ENCODE data around the gene FGF18.
A peak's percentile ranks its signal among the peaks of the same experiment; 100 is the strongest.

Gene FGF18

DNA sequence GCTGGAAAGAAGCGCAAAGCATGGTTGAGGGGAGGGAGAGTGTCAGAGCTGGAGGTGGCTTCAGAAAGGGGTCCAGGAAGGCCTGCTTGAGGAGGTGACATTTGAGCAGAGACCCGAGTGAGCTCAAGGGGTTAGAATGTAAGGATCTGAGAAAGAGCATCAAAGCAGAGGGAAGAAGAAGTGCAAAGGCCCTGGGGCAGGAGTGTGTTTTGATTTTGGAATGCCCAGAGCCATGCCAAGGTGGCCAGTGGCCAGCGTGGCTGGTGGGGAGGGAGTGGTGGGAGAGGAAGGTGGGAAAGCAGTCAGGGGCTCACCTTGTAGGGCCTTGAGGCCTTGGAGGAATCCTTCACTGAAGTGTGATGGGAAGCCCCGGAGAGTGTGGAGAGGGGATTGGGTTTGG, 15.4 kb downstream of the FGF18 start:
- peaks cover 6% of the 10 kb centered on the region for H3K4me1 ChIP-seq (ENCODE audit: control insufficient read depth, insufficient read depth, low read length)
- no peak overlapping the region for H3K4me2 ChIP-seq (ENCODE audit: low read length)
- H3K27me3 ChIP-seq (ENCODE audit: control insufficient read depth, insufficient read depth, low read length), result no peaks in the 10 kb centered on the region
- no peaks in the 10 kb centered on the region for H3K9me3 ChIP-seq (replicated peaks; ENCODE audit: low read length)
- H3K4me3 ChIP-seq (ENCODE audit: low read length), result no peak overlapping the region
- H3K9ac ChIP-seq (ENCODE audit: low read depth, low read length), result no peak overlapping the region
- no peaks in the 10 kb centered on the region for H3K36me3 ChIP-seq (ENCODE audit: insufficient read depth, low read length)

DNA sequence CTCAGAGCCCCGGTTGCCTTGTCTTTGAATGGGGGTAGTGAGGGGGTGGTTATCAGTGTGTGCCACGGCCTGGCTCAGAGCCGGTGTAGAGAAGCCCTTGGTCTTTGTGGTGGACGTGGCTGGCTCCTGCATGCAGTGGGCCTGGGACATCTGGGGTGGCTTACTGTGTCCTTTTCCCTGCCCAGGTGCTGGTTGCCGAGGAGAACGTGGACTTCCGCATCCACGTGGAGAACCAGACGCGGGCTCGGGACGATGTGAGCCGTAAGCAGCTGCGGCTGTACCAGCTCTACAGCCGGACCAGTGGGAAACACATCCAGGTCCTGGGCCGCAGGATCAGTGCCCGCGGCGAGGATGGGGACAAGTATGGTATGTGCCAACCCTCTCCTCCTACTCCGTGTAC, 16.5 kb downstream of the FGF18 start:
- H3K4me3 ChIP-seq (ENCODE audit: low read length), result no peak overlapping the region

DNA sequence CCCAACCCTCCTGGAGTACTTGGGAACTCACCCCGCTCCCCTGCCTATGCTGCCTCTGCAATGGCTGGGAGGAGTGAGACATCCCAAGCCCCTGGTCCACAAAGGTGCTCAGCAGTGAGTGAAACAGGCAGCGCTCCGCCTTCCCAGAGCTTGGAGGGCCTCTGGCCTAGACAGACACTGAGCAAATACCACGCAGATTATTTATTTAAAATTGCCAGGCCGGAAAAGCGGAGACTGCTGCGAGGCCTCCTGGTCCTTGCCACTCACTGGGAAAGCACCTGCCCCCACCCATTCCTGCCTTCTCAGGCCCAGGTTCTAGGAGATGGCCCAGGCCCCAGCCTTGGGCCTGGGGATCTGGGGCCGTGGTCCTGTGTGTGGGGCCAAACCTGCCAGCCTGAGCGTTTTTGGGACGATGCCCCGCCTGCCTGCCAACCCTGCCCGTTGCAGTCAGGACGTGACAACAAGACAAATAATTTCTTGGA, 17.4 kb downstream of the FGF18 start:
- no peaks in the 10 kb centered on the region for H3K27me3 ChIP-seq (ENCODE audit: control insufficient read depth, insufficient read depth, low read length)
- no peaks in the 10 kb centered on the region for H3K36me3 ChIP-seq (ENCODE audit: insufficient read depth, low read length)
- no peak overlapping the region for H3K4me3 ChIP-seq (ENCODE audit: low read length)
- no peak overlapping the region for H3K9ac ChIP-seq (ENCODE audit: low read depth, low read length)
- no peaks in the 10 kb centered on the region for H3K9me3 ChIP-seq (replicated peaks; ENCODE audit: low read length)
- no peak overlapping the region for H3K4me2 ChIP-seq (ENCODE audit: low read length)
- H3K4me1 ChIP-seq (ENCODE audit: control insufficient read depth, insufficient read depth, low read length), result peaks cover 6% of the 10 kb centered on the region

More for the DNA sequence above, 16.5 kb downstream of the FGF18 start:
- Histone ChIP-seq H3K4me2 (ENCODE audit: low read length) (no peak overlapping the region), H3K9me3 (replicated peaks; ENCODE audit: low read length) (no peaks in the 10 kb centered on the region), H3K36me3 (ENCODE audit: insufficient read depth, low read length) (no peaks in the 10 kb centered on the region), H3K27me3 (ENCODE audit: control insufficient read depth, insufficient read depth, low read length) (no peaks in the 10 kb centered on the region), H3K4me1 (ENCODE audit: control insufficient read depth, insufficient read depth, low read length) (peaks cover 6% of the 10 kb centered on the region), H3K9ac (ENCODE audit: low read depth, low read length) (no peak overlapping the region)

DNA sequence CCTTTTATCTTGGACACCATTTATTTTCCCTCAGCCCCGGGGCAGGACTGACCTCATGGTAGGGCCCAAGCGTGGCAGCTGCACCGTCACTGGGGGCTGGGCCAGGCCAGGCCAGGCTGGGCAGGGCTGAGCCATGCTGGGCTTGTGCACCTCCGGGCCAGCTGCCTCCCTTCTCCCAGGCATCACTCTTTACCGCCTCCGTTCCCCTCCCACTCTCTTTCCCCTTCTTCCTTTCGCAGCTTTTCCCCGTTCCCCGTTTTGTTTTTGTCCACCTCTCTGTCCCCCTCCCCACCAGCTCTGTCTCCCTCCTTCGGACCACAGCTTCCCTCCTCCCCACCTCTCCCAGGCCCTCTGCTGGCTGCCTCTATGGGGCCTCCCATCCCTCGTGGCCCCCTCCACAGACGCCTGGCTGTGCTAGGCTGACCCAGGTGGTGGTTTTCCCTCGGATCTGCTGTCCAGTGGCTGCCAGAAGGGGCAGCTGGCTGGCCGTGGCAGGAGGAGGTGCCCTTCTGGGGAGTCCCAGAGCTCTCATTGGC, 17.9 kb downstream of the FGF18 start:
- no peak overlapping the region for H3K4me3 ChIP-seq (ENCODE audit: low read length)
- no peaks in the 10 kb centered on the region for H3K27me3 ChIP-seq (ENCODE audit: control insufficient read depth, insufficient read depth, low read length)
- H3K9ac ChIP-seq (ENCODE audit: low read depth, low read length), result no peak overlapping the region
- peaks cover 6% of the 10 kb centered on the region for H3K4me1 ChIP-seq (ENCODE audit: control insufficient read depth, insufficient read depth, low read length)
- H3K36me3 ChIP-seq (ENCODE audit: insufficient read depth, low read length), result no peaks in the 10 kb centered on the region
- no peak overlapping the region for H3K4me2 ChIP-seq (ENCODE audit: low read length)
- no peaks in the 10 kb centered on the region for H3K9me3 ChIP-seq (replicated peaks; ENCODE audit: low read length)

DNA sequence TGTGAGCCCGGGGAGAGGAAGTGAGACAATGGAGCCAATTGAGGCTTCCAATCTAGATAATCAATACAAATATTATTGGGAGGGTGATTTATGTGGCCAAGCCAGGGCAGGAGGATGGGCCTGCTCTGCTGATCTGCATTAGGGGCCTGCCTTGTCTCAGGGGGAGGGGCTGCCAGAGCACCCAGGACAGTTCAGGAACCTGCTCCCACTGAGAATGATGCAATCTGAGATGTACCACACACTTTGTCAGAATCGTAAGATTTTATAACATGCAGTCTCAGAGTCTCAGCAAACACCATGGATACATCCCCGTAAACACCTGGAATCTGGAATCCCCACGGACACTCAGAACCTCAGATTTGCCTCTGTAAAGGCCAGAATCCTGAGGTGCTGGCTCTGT, 19.3 kb downstream of the FGF18 start:
- no peaks in the 10 kb centered on the region for H3K27me3 ChIP-seq (ENCODE audit: control insufficient read depth, insufficient read depth, low read length)
- H3K36me3 ChIP-seq (ENCODE audit: insufficient read depth, low read length), result no peaks in the 10 kb centered on the region
- H3K4me2 ChIP-seq (ENCODE audit: low read length), result no peak overlapping the region
- no peak overlapping the region for H3K4me3 ChIP-seq (ENCODE audit: low read length)
- H3K9me3 ChIP-seq (replicated peaks; ENCODE audit: low read length), result no peaks in the 10 kb centered on the region
- H3K4me1 ChIP-seq (ENCODE audit: control insufficient read depth, insufficient read depth, low read length), result peaks cover 6% of the 10 kb centered on the region
- H3K9ac ChIP-seq (ENCODE audit: low read depth, low read length), result no peak overlapping the region

DNA sequence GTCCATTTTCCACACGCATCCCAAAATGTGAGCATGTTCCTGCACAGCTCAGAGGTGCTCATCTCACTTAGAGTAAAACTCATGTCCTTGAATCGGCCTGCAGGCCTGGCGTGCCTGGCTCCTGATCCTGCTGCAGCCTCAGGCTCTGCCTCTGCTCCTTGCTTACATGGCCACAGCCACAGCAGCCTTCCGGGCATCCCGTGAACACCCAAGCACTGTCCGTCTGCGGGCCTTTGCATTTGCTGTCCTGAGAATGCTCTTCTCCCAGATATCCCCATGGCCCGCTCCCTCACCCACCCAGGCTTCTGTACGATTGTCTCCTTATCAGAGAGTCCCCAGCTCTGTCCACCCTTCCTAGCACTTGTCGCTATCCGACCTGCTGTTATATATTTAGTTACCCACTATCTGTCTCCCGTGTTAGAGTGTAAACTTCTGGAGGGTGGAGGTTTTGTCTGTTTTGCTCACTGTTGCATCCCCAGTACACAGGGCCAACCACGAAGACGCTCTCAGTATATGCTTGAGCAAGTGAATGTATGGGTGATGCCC, 21.9 kb downstream of the FGF18 start:
- Histone ChIP-seq H3K36me3 (ENCODE audit: insufficient read depth, low read length) (no peaks in the 10 kb centered on the region), H3K9me3 (replicated peaks; ENCODE audit: low read length) (no peaks in the 10 kb centered on the region), H3K4me1 (ENCODE audit: control insufficient read depth, insufficient read depth, low read length) (peaks cover 14% of the 10 kb centered on the region), H3K9ac (ENCODE audit: low read depth, low read length) (no peak overlapping the region), H3K4me2 (ENCODE audit: low read length) (no peak overlapping the region), H3K4me3 (ENCODE audit: low read length) (no peak overlapping the region), H3K27me3 (ENCODE audit: control insufficient read depth, insufficient read depth, low read length) (no peaks in the 10 kb centered on the region)

DNA sequence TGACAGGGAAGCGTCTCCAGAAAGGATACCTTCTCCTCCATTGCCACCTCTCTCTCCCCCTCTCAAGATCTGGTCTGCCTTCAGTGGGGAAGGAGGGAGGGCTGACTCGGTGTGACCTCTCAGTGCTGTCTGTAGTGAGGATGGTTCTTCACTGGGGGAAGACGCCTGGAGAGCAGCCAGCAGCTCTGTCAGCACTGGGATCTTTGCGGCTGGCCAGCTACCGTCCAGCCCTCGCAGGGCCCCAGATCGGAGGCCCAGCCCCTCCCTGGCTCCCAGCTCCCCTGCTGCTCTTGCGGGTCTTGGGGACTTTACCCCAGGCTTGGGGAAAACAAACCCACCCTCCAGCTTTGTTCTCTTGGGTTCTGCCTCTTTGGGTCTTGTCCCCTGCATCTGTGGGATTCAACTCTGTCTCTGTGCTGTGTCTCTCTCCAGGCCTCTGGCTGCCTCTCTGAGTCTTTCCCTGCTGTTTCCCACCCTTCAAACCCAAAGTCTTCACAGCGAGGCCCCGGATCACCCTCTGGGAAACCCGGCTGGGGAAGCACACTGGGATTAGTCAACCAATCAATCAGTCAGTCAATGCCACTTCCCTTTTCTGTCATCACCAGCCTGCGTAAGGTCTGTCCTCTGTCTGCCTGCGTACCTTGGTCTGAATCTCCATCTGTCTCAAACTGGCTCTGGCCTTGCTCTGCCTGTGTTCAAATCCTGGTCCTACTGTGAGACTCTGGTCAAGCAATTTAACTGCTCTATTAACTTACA, 23.0 kb downstream of the FGF18 start:
- peaks cover 15% of the 10 kb centered on the region for H3K4me1 ChIP-seq (ENCODE audit: control insufficient read depth, insufficient read depth, low read length)
- H3K4me3 ChIP-seq (ENCODE audit: low read length), result no peak overlapping the region
- no peaks in the 10 kb centered on the region for H3K9me3 ChIP-seq (replicated peaks; ENCODE audit: low read length)

DNA sequence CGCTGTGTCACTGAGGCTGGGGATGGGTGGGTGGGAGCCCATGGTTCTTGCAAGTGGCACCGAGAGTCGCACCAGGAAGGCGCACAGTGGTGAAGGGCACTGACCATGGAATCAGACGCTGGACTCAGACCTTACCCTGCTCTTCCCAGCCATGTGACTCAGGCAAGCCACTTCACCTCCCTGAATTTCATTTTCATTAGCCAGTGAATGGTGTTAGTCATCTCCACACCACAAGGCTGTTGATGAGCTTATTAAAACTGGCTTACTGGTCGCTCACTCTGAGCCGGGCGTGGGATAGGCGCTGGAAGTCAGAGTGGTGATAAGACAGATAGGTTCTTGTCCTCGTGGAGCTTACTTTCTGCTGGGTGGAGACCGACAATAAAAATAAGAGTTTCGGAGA, 25.1 kb downstream of the FGF18 start:
- H3K27me3 ChIP-seq (ENCODE audit: control insufficient read depth, insufficient read depth, low read length), result no peaks in the 10 kb centered on the region
- H3K36me3 ChIP-seq (ENCODE audit: insufficient read depth, low read length), result no peaks in the 10 kb centered on the region
- H3K4me1 ChIP-seq (ENCODE audit: control insufficient read depth, insufficient read depth, low read length), result peaks cover 12% of the 10 kb centered on the region
- H3K4me2 ChIP-seq (ENCODE audit: low read length), result no peak overlapping the region
- no peaks in the 10 kb centered on the region for H3K9me3 ChIP-seq (replicated peaks; ENCODE audit: low read length)
- no peak overlapping the region for H3K9ac ChIP-seq (ENCODE audit: low read depth, low read length)
- H3K4me3 ChIP-seq (ENCODE audit: low read length), result no peak overlapping the region

More for the DNA sequence above, 23.0 kb downstream of the FGF18 start:
- Histone ChIP-seq H3K36me3 (ENCODE audit: insufficient read depth, low read length) (no peaks in the 10 kb centered on the region), H3K4me2 (ENCODE audit: low read length) (no peak overlapping the region), H3K9ac (ENCODE audit: low read depth, low read length) (no peak overlapping the region), H3K27me3 (ENCODE audit: control insufficient read depth, insufficient read depth, low read length) (no peaks in the 10 kb centered on the region)

DNA sequence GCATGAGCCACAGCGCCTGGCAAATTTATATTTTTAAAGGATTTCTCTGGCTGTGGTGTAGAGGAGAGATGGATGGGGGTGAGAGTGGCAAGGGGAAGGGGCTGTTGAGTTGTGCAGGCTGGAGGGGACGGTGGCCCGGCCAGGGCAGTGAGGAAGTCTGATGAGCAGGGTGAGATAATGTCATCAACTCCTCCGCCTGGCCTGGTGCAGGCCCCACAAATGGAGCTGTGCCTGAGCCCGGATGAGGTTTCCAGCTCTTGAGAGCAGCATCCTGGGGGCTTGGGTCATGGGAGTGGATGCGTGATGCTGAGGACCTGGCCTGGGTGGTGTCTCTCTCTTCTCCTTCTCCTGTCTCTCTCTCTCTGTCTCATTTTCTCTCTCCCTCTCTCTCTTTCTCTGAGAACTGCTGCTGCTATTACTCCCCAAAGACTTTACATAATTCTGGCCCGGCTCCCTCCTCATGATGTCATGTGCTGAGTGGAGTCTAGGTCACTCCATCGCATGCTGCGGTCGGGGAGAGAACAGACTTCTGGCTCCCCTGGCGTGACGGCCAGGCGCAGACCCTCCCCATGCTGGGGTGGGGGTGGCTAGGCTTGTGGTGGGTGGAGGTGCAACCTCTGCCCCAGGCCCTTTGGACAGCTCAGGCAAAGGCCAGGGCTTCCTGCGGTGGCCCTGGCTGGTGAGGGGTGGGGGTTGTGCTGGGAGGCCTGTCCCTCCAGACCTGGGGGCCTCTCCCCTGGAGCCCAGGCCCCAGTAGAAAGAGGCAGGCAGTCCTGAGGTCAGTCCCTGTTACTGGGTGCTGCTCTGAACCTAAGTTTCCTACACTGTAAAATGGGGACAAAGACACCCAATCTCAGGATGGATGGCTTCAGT, 26.4 kb downstream of the FGF18 start:
- Histone ChIP-seq H3K4me2 (ENCODE audit: low read length) (peak overlapping the region; percentile 40), H3K4me1 (ENCODE audit: control insufficient read depth, insufficient read depth, low read length) (peaks cover 17% of the 10 kb centered on the region), H3K9me3 (replicated peaks; ENCODE audit: low read length) (no peaks in the 10 kb centered on the region), H3K4me3 (ENCODE audit: low read length) (no peak overlapping the region), H3K36me3 (ENCODE audit: insufficient read depth, low read length) (no peaks in the 10 kb centered on the region), H3K27me3 (ENCODE audit: control insufficient read depth, insufficient read depth, low read length) (no peaks in the 10 kb centered on the region), H3K9ac (ENCODE audit: low read depth, low read length) (no peak overlapping the region)

DNA sequence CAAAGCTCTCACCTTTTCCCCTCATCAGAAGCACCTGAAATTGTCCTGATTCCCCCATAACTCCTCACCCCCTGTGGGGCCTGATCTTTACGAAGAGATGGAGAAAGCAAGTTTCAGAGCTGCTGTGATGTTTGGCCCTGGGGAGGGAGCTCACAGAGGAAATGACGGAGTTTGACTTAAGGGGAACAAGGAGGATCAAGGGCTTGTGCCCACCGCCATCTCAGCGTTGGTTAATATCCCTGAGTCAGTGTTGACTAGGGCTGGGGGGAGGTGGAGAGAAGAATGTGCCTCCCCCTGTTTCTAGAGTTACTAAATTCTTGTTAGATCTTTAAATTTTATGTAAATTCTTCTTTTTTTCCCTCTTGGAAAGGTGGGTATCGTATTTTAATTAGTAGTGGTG, 27.8 kb downstream of the FGF18 start:
- peaks cover 22% of the 10 kb centered on the region for H3K4me1 ChIP-seq (ENCODE audit: control insufficient read depth, insufficient read depth, low read length)
- no peak overlapping the region for H3K9ac ChIP-seq (ENCODE audit: low read depth, low read length)
- no peak overlapping the region for H3K4me3 ChIP-seq (ENCODE audit: low read length)
- no peaks in the 10 kb centered on the region for H3K27me3 ChIP-seq (ENCODE audit: control insufficient read depth, insufficient read depth, low read length)
- no peak overlapping the region for H3K4me2 ChIP-seq (ENCODE audit: low read length)
- H3K36me3 ChIP-seq (ENCODE audit: insufficient read depth, low read length), result no peaks in the 10 kb centered on the region
- no peaks in the 10 kb centered on the region for H3K9me3 ChIP-seq (replicated peaks; ENCODE audit: low read length)

DNA sequence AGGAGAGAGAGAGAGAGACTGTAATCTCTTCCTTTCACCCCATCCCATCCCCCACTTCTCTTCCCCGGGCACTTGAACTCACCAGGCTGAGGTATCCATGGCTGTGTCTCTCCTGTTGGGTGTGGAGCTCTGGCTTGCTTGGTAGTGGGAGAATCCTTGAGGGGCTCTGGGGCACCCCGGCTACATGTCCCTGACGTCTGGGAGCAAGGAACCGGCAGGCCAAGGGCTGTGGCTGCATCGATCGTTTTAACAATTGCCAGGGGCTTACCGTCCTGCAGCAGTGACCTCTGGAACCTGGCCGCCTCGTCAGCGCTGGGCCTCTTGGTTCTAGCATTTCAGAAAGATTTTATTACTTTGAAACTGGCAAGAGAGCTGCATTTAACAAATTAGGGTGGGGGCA, 30.0 kb downstream of the FGF18 start:
- Histone ChIP-seq H3K4me2 (ENCODE audit: low read length) (no peak overlapping the region), H3K4me3 (ENCODE audit: low read length) (no peak overlapping the region), H3K27me3 (ENCODE audit: control insufficient read depth, insufficient read depth, low read length) (no peaks in the 10 kb centered on the region), H3K36me3 (ENCODE audit: insufficient read depth, low read length) (no peaks in the 10 kb centered on the region), H3K4me1 (ENCODE audit: control insufficient read depth, insufficient read depth, low read length) (peaks cover 22% of the 10 kb centered on the region), H3K9ac (ENCODE audit: low read depth, low read length) (no peak overlapping the region), H3K9me3 (replicated peaks; ENCODE audit: low read length) (no peaks in the 10 kb centered on the region)
